Measurements from ENCODE around the gene REN.

The REN gene

GRCh38 chr1:204106825-204107224 lies 59.3 kb downstream of the REN start:
- no peak for DNase-seq

GRCh38 chr1:204105131-204105515 lies 61.0 kb downstream of the REN start:
- no peak for DNase-seq
